DMS 273 treated with DMSO at 0.1 percent for 48 hours (cell line): ENCODE data around the gene LEKR1.
"Not testable (repeated sequence)": the region's sequence is repeated elsewhere in the genome, so short reads cannot be mapped to it uniquely, and the experiment has no call there.

Experiments
- DNase-seq: peaks from one replicate; lab custom pipeline; 2025; lab: John Stamatoyannopoulos, UW

LEKR1 gene

GRCh38 chr3:156906275-156906674, 80.1 kb downstream of the LEKR1 start:
- no peak for DNase-seq

GRCh38 chr3:156908398-156908797, 82.2 kb downstream of the LEKR1 start:
- DNase-seq: no peak

GRCh38 chr3:156910022-156910421, 83.9 kb downstream of the LEKR1 start:
- DNase-seq: no peak

GRCh38 chr3:156910831-156911230, 84.7 kb downstream of the LEKR1 start:
- not testable (repeated sequence) for DNase-seq

- not testable (repeated sequence) for DNase-seq
Observed at GRCh38 chr3:156914300-156914699, 88.1 kb downstream of the LEKR1 start.

- no peak for DNase-seq
Observed at GRCh38 chr3:156915372-156915771, 89.2 kb downstream of the LEKR1 start.

- DNase-seq: no peak
Observed at GRCh38 chr3:156918746-156919145, 92.6 kb downstream of the LEKR1 start.

GRCh38 chr3:156919818-156920217, 93.7 kb downstream of the LEKR1 start:
- no peak for DNase-seq

GRCh38 chr3:156920399-156920798, 94.2 kb downstream of the LEKR1 start:
- DNase-seq: no peak

GRCh38 chr3:156923349-156923748, 97.2 kb downstream of the LEKR1 start:
- no peak for DNase-seq

- no peak for DNase-seq
Observed at GRCh38 chr3:156938724-156939123, 112.6 kb downstream of the LEKR1 start.

GRCh38 chr3:156939315-156939714, 113.2 kb downstream of the LEKR1 start:
- DNase-seq: no peak

GRCh38 chr3:156941311-156941710, 115.2 kb downstream of the LEKR1 start:
- DNase-seq: no peak

GRCh38 chr3:156948402-156949210, 122.5 kb downstream of the LEKR1 start:
- DNase-seq: peak; percentile 79

GRCh38 chr3:156952011-156952410, 125.9 kb downstream of the LEKR1 start:
- no peak for DNase-seq

- no peak for DNase-seq
Observed at GRCh38 chr3:156957715-156958114, 131.6 kb downstream of the LEKR1 start.

GRCh38 chr3:156963096-156963495, 136.9 kb downstream of the LEKR1 start:
- DNase-seq: no peak

- DNase-seq: no peak
Observed at GRCh38 chr3:156964577-156964976, 138.4 kb downstream of the LEKR1 start.

GRCh38 chr3:156966349-156966748, 140.2 kb downstream of the LEKR1 start:
- DNase-seq: not testable (repeated sequence)

GRCh38 chr3:156973954-156974353, 147.8 kb downstream of the LEKR1 start:
- DNase-seq: no peak

- no peak for DNase-seq
Observed at GRCh38 chr3:156974931-156975330, 148.8 kb downstream of the LEKR1 start.

- DNase-seq: no peak
Observed at GRCh38 chr3:156975721-156976120, 149.6 kb downstream of the LEKR1 start.

GRCh38 chr3:156976933-156977332, 150.8 kb downstream of the LEKR1 start:
- no peak for DNase-seq

- no peak for DNase-seq
Observed at GRCh38 chr3:156978481-156978961, 152.4 kb downstream of the LEKR1 start.
